ENCODE data around the gene NKX3-2.
"Not testable (repeated sequence)": the region's sequence is repeated elsewhere in the genome, so short reads cannot be mapped to it uniquely, and the experiment has no call there.

NKX3-2 gene

DNA sequence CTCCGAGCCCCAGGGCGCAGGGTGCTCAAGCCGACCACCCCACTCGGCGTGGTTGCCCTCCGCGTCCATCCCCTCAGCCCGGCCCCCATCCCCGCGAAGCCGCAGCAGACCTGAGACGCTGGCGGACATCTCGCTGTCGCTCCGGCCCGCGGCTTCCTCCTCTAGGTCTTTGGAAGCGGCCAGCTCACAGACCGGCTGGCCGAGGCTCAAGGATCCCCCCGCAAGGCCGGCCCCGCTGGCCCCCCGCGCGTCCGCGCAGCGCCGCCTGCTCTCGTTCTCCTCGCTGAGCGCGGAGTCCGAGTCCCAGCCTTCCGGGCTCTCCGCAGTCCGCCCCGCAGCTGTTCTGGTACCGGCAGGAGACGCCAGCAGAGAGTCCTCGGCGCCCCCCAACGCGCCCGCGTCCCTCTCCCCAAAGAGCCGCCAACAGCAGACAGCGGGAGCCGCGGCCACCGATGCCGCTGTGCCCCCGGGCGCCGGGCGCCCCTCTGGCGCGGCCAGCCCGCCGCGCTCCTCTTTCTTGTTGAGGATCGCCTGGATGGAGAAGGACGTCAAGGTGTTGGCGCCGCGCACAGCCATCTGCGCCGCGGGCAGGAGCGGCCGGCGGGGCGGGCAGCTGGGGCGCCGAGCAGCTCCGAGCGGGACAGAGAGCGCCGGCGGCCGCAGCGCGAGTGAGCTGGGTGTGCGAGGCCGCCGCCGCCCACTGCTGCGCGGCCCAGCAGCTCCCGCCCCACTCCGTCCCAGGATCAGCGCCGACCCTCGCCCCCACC, at the start of gene NKX3-2:
TSS of gene NKX3-2 (minus strand) at position 670 of the 767 bp plus-strand sequence. CDS start at position 576, 94 bp downstream.
- peak within 1 kb of the TSS; percentile 31 for H3K27ac ChIP-seq (ENCODE audit: low read length)
- H3K4me3 ChIP-seq (ENCODE audit: low read depth in 1 of 2, low read length in 2 of 2), result peak within 1 kb of the TSS; percentile 68 to 83
- peaks cover 52% of the 10 kb centered on the region for H3K27me3 ChIP-seq (ENCODE audit: low read depth, low read length)
- no peaks in the 10 kb centered on the region for H3K9me3 ChIP-seq (ENCODE audit: control insufficient read depth in 1 of 2, low read length in 2 of 2)
- peaks cover 0 to 35% of the 10 kb centered on the region in 2 donors for H3K4me1 ChIP-seq (ENCODE audit: control insufficient read depth in 1 of 2, insufficient read depth in 2 of 2, low read length in 2 of 2)
- H3K36me3 ChIP-seq (ENCODE audit: control insufficient read depth in 1 of 2, insufficient read depth in 2 of 2, low read length in 2 of 2), result no peaks in the 10 kb centered on the region

- Histone ChIP-seq H3K4me3 (ENCODE audit: low read depth in 1 of 2, low read length in 2 of 2) (no peak overlapping the region), H3K27me3 (ENCODE audit: low read depth, low read length) (no peaks in the 10 kb centered on the region), H3K36me3 (ENCODE audit: control insufficient read depth in 1 of 2, insufficient read depth in 2 of 2, low read length in 2 of 2) (peaks cover 43 to 52% of the 10 kb centered on the region in 2 donors), H3K4me1 (ENCODE audit: control insufficient read depth in 1 of 2, insufficient read depth in 2 of 2, low read length in 2 of 2) (peaks cover 0 to 23% of the 10 kb centered on the region in 2 donors), H3K9me3 (ENCODE audit: control insufficient read depth in 1 of 2, low read length in 2 of 2) (no peaks in the 10 kb centered on the region), H3K27ac (ENCODE audit: low read length) (no peak overlapping the region)
These were observed 47.9 kb upstream of the NKX3-2 start for GRCh38 chr4:13592220-13592619.

DNA sequence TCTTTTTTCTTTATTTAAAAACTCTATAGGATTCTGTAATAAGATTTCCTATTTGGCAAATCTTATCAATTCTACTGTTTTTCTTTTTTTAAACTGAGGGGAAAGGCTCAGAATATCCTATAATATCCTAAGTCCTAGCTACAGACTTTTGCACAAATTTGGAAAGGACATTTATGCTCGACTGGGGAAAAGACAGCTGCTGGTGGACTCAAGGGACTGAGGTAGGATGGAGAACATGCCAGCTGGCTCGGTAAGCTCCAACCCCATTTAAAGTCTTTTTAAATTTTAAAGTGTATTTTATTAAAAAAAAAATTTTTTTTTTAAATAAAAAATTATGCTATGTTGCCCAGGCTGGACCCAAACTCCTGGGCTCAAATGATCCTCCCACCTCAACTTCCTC, 46.5 kb upstream of the NKX3-2 start:
- Histone ChIP-seq H3K27me3 (ENCODE audit: low read depth, low read length) (no peaks in the 10 kb centered on the region), H3K4me3 (ENCODE audit: low read depth in 1 of 2, low read length in 2 of 2) (no peak overlapping the region), H3K36me3 (ENCODE audit: control insufficient read depth in 1 of 2, insufficient read depth in 2 of 2, low read length in 2 of 2) (peaks cover 39 to 45% of the 10 kb centered on the region in 2 donors), H3K27ac (ENCODE audit: low read length) (no peak overlapping the region), H3K9me3 (ENCODE audit: control insufficient read depth in 1 of 2, low read length in 2 of 2) (no peaks in the 10 kb centered on the region), H3K4me1 (ENCODE audit: control insufficient read depth in 1 of 2, insufficient read depth in 2 of 2, low read length in 2 of 2) (peaks cover 0 to 24% of the 10 kb centered on the region in 2 donors)

DNA sequence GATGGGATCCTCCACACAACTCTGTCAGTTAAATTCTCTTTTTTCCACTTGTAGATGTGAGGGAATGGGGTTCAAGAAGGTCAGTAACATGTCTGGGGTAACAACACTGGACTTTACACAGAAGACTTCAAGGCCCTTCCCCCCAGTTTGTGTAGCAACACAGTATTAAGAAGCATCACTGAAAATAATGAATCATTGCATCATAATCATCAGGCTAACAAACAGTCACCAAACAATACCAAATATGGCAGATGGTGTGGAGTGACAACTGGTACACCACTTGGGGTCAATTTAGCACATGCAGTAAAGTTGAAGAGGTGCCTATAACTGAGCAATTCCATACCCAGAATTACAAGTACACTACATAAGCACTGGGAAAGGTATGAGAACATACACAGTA, 44.6 kb upstream of the NKX3-2 start:
- Histone ChIP-seq H3K4me3 (ENCODE audit: low read depth in 1 of 2, low read length in 2 of 2) (no peak overlapping the region), H3K27me3 (ENCODE audit: low read depth, low read length) (no peaks in the 10 kb centered on the region), H3K9me3 (ENCODE audit: control insufficient read depth in 1 of 2, low read length in 2 of 2) (no peaks in the 10 kb centered on the region), H3K27ac (ENCODE audit: low read length) (no peak overlapping the region), H3K36me3 (ENCODE audit: control insufficient read depth in 1 of 2, insufficient read depth in 2 of 2, low read length in 2 of 2) (peaks cover 41 to 46% of the 10 kb centered on the region in 2 donors), H3K4me1 (ENCODE audit: control insufficient read depth in 1 of 2, insufficient read depth in 2 of 2, low read length in 2 of 2) (peaks cover 0 to 24% of the 10 kb centered on the region in 2 donors)

DNA sequence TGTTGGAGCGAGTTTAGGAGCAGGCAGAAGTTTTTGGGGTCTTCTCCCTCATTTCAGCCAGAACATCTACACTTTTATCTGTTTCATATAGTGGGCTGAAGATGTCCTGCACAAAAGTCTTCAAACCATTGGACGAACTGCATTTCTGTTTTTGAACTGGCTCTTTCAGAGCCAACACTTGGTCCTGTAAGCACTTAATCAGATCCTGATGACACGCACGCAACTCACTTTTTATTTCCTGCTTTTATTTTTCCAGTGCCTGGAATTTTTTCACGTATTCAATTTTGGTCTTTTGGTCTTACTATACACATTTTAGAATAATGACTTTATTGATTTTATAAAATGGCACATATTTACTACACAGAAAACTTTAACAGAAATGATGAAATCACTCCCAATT, 40.2 kb upstream of the NKX3-2 start:
- Histone ChIP-seq H3K36me3 (ENCODE audit: control insufficient read depth in 1 of 2, insufficient read depth in 2 of 2, low read length in 2 of 2) (peaks cover 60 to 66% of the 10 kb centered on the region in 2 donors), H3K27me3 (ENCODE audit: low read depth, low read length) (no peaks in the 10 kb centered on the region), H3K9me3 (ENCODE audit: control insufficient read depth in 1 of 2, low read length in 2 of 2) (no peaks in the 10 kb centered on the region), H3K27ac (ENCODE audit: low read length) (no peak overlapping the region), H3K4me1 (ENCODE audit: control insufficient read depth in 1 of 2, insufficient read depth in 2 of 2, low read length in 2 of 2) (peaks cover 0 to 3% of the 10 kb centered on the region in 2 donors), H3K4me3 (ENCODE audit: low read depth in 1 of 2, low read length in 2 of 2) (no peak overlapping the region)

GRCh38 chr4:13580036-13580435, 35.7 kb upstream of the NKX3-2 start:
- Histone ChIP-seq H3K27ac (ENCODE audit: low read length) (no peak overlapping the region), H3K36me3 (ENCODE audit: control insufficient read depth in 1 of 2, insufficient read depth in 2 of 2, low read length in 2 of 2) (peaks cover 67 to 78% of the 10 kb centered on the region in 2 donors), H3K9me3 (ENCODE audit: control insufficient read depth in 1 of 2, low read length in 2 of 2) (no peaks in the 10 kb centered on the region)

DNA sequence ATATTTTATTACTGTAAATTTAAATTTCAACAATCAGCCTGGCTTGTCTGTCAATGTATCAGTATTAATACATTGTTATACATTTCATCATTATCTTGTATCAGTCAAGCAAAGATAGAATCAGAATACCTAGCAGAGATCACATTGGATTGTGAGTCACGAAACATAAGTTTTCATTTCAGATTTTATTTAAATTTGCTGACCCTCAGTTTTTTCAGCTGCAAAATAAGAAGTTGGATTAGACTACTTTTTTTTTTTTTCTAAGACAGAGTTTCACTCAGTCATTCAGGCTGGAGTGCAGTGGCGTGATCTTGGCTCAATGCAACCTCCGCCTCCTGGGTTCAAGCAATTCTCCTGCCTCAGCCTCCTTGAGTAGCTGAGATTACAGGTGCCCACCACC, 33.4 kb upstream of the NKX3-2 start:
- Histone ChIP-seq H3K27ac (ENCODE audit: low read length) (no peak overlapping the region), H3K36me3 (ENCODE audit: control insufficient read depth in 1 of 2, insufficient read depth in 2 of 2, low read length in 2 of 2) (peaks cover 63 to 75% of the 10 kb centered on the region in 2 donors), H3K4me3 (ENCODE audit: low read depth in 1 of 2, low read length in 2 of 2) (no peak overlapping the region), H3K9me3 (ENCODE audit: control insufficient read depth in 1 of 2, low read length in 2 of 2) (no peaks in the 10 kb centered on the region), H3K27me3 (ENCODE audit: low read depth, low read length) (no peaks in the 10 kb centered on the region), H3K4me1 (ENCODE audit: control insufficient read depth in 1 of 2, insufficient read depth in 2 of 2, low read length in 2 of 2) (no peaks in the 10 kb centered on the region)

More at GRCh38 chr4:13580036-13580435, 35.7 kb upstream of the NKX3-2 start:
- Histone ChIP-seq H3K4me3 (ENCODE audit: low read depth in 1 of 2, low read length in 2 of 2) (no peak overlapping the region), H3K27me3 (ENCODE audit: low read depth, low read length) (no peaks in the 10 kb centered on the region), H3K4me1 (ENCODE audit: control insufficient read depth in 1 of 2, insufficient read depth in 2 of 2, low read length in 2 of 2) (no peaks in the 10 kb centered on the region)

DNA sequence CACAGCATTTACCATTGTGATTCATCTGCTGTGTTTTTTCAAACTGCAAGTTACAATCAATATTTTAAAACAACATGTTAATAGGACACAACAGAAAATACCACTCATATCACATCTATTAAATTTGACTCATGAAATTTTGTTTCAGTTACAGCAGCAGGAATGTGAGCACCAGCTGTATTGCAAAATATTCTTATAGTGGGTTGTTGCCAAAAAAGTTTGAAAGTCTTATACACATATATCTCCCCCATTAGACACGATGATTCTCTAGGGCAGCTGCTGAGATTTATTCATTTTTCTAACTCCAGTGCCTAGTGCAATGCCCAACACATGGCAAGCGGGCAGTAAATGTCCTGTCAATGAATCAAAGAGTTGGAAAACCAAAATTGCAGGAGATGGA, 26.6 kb upstream of the NKX3-2 start:
- Histone ChIP-seq H3K4me1 (ENCODE audit: control insufficient read depth in 1 of 2, insufficient read depth in 2 of 2, low read length in 2 of 2) (no peaks in the 10 kb centered on the region), H3K27me3 (ENCODE audit: low read depth, low read length) (no peaks in the 10 kb centered on the region), H3K9me3 (ENCODE audit: control insufficient read depth in 1 of 2, low read length in 2 of 2) (no peaks in the 10 kb centered on the region), H3K36me3 (ENCODE audit: control insufficient read depth in 1 of 2, insufficient read depth in 2 of 2, low read length in 2 of 2) (peaks cover 51 to 68% of the 10 kb centered on the region in 2 donors), H3K4me3 (ENCODE audit: low read depth in 1 of 2, low read length in 2 of 2) (no peak overlapping the region), H3K27ac (ENCODE audit: low read length) (no peak overlapping the region)

DNA sequence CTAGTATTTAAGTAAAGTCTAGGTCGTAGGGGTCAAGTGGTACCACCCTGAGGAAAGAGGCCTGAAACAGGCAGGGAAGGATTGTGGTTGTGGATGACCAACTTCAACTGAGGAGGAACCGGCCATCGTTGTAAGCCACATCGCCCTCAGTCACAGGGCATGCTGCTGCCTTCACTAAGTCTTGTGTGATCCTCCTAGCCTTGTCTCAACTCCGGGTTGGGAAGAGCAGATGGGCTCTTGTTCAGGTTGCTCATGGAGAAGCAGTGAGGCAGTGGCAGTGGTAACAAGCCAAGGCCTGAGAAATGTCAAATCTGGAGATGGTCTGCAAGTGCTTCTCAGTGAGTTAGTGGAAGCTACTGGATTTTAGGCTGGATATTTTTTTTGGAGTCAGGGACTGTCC, 22.8 kb upstream of the NKX3-2 start:
- Histone ChIP-seq H3K4me1 (ENCODE audit: control insufficient read depth in 1 of 2, insufficient read depth in 2 of 2, low read length in 2 of 2) (no peaks in the 10 kb centered on the region), H3K9me3 (ENCODE audit: control insufficient read depth in 1 of 2, low read length in 2 of 2) (no peaks in the 10 kb centered on the region), H3K27me3 (ENCODE audit: low read depth, low read length) (no peaks in the 10 kb centered on the region), H3K27ac (ENCODE audit: low read length) (no peak overlapping the region), H3K4me3 (ENCODE audit: low read depth in 1 of 2, low read length in 2 of 2) (no peak overlapping the region), H3K36me3 (ENCODE audit: control insufficient read depth in 1 of 2, insufficient read depth in 2 of 2, low read length in 2 of 2) (peaks cover 33 to 50% of the 10 kb centered on the region in 2 donors)

DNA sequence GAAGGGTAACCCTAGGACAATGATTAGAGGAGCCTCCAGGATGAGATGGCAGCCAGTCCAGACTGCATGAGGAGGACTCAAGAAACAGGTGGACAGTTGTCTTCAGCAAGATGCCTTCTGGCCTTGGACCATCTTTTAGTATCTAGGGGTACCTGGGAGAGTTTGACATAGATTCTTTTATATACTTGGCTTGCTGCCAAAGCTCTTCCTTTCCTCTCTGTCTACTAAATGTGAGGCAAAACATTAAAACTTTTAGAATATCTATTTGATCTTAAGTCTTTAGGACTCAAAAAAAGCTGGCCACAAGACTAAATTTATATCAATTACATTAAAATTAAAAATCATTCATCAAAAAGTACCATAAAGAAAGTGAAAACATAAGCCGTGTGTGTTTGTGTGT, 18.6 kb upstream of the NKX3-2 start:
- peaks cover 0 to 15% of the 10 kb centered on the region in 2 donors for H3K36me3 ChIP-seq (ENCODE audit: control insufficient read depth in 1 of 2, insufficient read depth in 2 of 2, low read length in 2 of 2)
- H3K27me3 ChIP-seq (ENCODE audit: low read depth, low read length), result no peaks in the 10 kb centered on the region
- H3K4me3 ChIP-seq (ENCODE audit: low read depth in 1 of 2, low read length in 2 of 2), result no peak overlapping the region
- no peaks in the 10 kb centered on the region for H3K4me1 ChIP-seq (ENCODE audit: control insufficient read depth in 1 of 2, insufficient read depth in 2 of 2, low read length in 2 of 2)
- H3K27ac ChIP-seq (ENCODE audit: low read length), result no peak overlapping the region
- no peaks in the 10 kb centered on the region for H3K9me3 ChIP-seq (ENCODE audit: control insufficient read depth in 1 of 2, low read length in 2 of 2)

DNA sequence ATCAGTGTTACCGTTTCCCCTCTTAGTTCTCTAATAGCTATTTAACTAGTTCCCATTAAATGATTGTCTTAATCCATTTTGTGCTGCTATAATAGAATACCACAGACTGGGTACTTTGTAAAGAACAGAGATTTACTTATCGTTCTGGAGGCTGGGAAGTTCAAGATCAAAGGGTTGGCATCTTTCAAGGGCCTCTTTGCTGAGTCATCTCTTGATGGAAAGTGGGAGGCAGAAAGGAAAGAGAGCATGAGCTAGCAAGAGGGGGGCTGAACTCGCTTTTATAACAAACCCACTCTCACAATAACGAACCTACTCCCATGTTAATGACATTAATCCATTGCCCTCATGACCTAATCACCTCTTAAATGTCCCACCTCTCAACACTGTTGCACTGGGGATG, 17.4 kb upstream of the NKX3-2 start:
- Histone ChIP-seq H3K36me3 (ENCODE audit: control insufficient read depth in 1 of 2, insufficient read depth in 2 of 2, low read length in 2 of 2) (peaks cover 0 to 4% of the 10 kb centered on the region in 2 donors), H3K27ac (ENCODE audit: low read length) (no peak overlapping the region), H3K27me3 (ENCODE audit: low read depth, low read length) (no peaks in the 10 kb centered on the region), H3K4me1 (ENCODE audit: control insufficient read depth in 1 of 2, insufficient read depth in 2 of 2, low read length in 2 of 2) (no peaks in the 10 kb centered on the region), H3K4me3 (ENCODE audit: low read depth in 1 of 2, low read length in 2 of 2) (no peak overlapping the region), H3K9me3 (ENCODE audit: control insufficient read depth in 1 of 2, low read length in 2 of 2) (no peaks in the 10 kb centered on the region)

GRCh38 chr4:13560111-13560510, 15.8 kb upstream of the NKX3-2 start:
- H3K36me3 ChIP-seq (ENCODE audit: control insufficient read depth in 1 of 2, insufficient read depth in 2 of 2, low read length in 2 of 2); H3K27me3 ChIP-seq (ENCODE audit: low read depth, low read length); H3K4me3 ChIP-seq (ENCODE audit: low read depth in 1 of 2, low read length in 2 of 2); H3K4me1 ChIP-seq (ENCODE audit: control insufficient read depth in 1 of 2, insufficient read depth in 2 of 2, low read length in 2 of 2); H3K9me3 ChIP-seq (ENCODE audit: control insufficient read depth in 1 of 2, low read length in 2 of 2); H3K27ac ChIP-seq (ENCODE audit: low read length): not testable (repeated sequence)

All from muscle layer of duodenum (tissue), 2 donors.